HepG2 (cell line): Measurements from ENCODE around the gene MAP2K6. TPM values are rescaled to one million over a fixed set of nuclear protein-coding genes. Genes with fewer than 3 reads are reported as not detected.

Source experiments
- ATAC-seq: fragments of 200-7000 bp; cut with Tn5 transposase; 3 replicates; pipeline ENCODE4 v1.9.1; 2020; ENCODE audit warnings: mild to moderate bottlenecking, moderate library complexity
- BruUV-seq: library from RNA; stranded (reverse); fragments of 400-500 nt; replicated peaks from 2 replicates; lab custom pipeline; 2021; lab: Mats Ljungman, UMichigan
- CTCF ChIA-PET: fragments of 300-600 bp; formaldehyde crosslinking; extraction: SDS; loops from one replicate; lab custom pipeline; 2021; ENCODE audit warnings: low total read pairs, inconsistent platforms, low intra/inter-chr PET ratio; lab: Yijun Ruan, JAX
- POLR2A ChIA-PET: fragments of 350-600 bp; sonication (Branson Sonifier 250); formaldehyde crosslinking; loops from one replicate; lab custom pipeline; 2020; ENCODE audit warnings: antibody characterized with exemption, inconsistent platforms; lab: Yijun Ruan, JAX
- DNase-seq: peaks from one replicate; pipeline ENCODE4 v3.0.0-alpha.2; 2015; ENCODE audit warnings: low spot score
- FAIRE-seq: peaks from 3 replicates; lab custom pipeline; 2011; peaks lifted over from hg19 to GRCh38; lab: Jason Lieb, UNC
- H2AFZ ChIP-seq: one replicate; pipeline ENCODE4 v1.6.1; 2011; ENCODE audit warnings: low read length, inconsistent platforms
- H3K27ac ChIP-seq: fragments of 300-600 bp; 3 replicates; pipeline ENCODE4 v1.8.0; 2011; ENCODE audit warnings: mixed run types, mild to moderate bottlenecking, mixed read lengths, low read length, inconsistent platforms; ENCODE audit not compliant: insufficient read depth; ENCODE audit errors: extremely low read length
- H3K27me3 ChIP-seq, 2 experiments: fragments of 200-600 bp in 1 of 2; 2 replicates in 1 of 2; 3 replicates in 1 of 2; pipeline versions ENCODE4 v1.6.0 to v1.8.0; 2011; ENCODE audit warnings: low read length in 2 of 2, mild to moderate bottlenecking in 2 of 2, moderate library complexity in 2 of 2, inconsistent platforms in 1 of 2; ENCODE audit not compliant: insufficient read depth in 2 of 2, control insufficient read depth in 1 of 2
- H3K36me3 ChIP-seq, 2 experiments: fragments of 200-600 bp in 1 of 2; replicated peaks in 1 of 2; 2 replicates in 1 of 2; 3 replicates in 1 of 2; pipeline versions ENCODE4 v1.5.1 to v1.8.0; 2011; ENCODE audit warnings: low read length in 2 of 2, inconsistent platforms in 1 of 2; ENCODE audit not compliant: insufficient read depth in 2 of 2, control insufficient read depth in 1 of 2
- H3K4me1 ChIP-seq: 2 replicates; pipeline ENCODE4 v1.5.1; 2012; ENCODE audit warnings: low read length, inconsistent platforms; ENCODE audit not compliant: insufficient read depth
- H3K4me2 ChIP-seq: 2 replicates; pipeline ENCODE4 v1.6.0; 2011; ENCODE audit warnings: low read depth, low read length, inconsistent platforms
- H3K4me3 ChIP-seq, 3 experiments: fragments of 200-600 bp in 1 of 3; sonication (generic), shearing (Covaris generic) in 1 of 3; replicated peaks in 1 of 3; 2 replicates each; pipeline ENCODE4 v1.5.1; 2011 to 2016; ENCODE audit warnings: low read length in 3 of 3, inconsistent platforms in 2 of 3, low read depth in 2 of 3, mild to moderate bottlenecking in 2 of 3, control low read depth in 1 of 3, mixed read lengths in 1 of 3; ENCODE audit not compliant: insufficient read depth in 1 of 3
- H3K79me2 ChIP-seq: one replicate; pipeline ENCODE4 v1.6.1; 2011; ENCODE audit warnings: low read length, inconsistent platforms; ENCODE audit not compliant: insufficient read depth
- H3K9ac ChIP-seq: 2 replicates; pipeline ENCODE4 v1.6.0; 2011; ENCODE audit warnings: mild to moderate bottlenecking, low read depth, low read length, inconsistent platforms; ENCODE audit not compliant: insufficient read depth
- H3K9me3 ChIP-seq: 2 replicates; pipeline ENCODE4 v1.5.1; 2012; ENCODE audit warnings: mild to moderate bottlenecking, low read length
- H4K20me1 ChIP-seq: 2 replicates; pipeline ENCODE4 v1.6.0; 2011; ENCODE audit warnings: inconsistent platforms, mild to moderate bottlenecking, low read length, moderate library complexity; ENCODE audit not compliant: insufficient read depth
- MYNN ChIP-seq: sonication (generic); formaldehyde crosslinking; IDR thresholded peaks from 2 replicates; pipeline ENCODE4 v1.4.0; 2020; ENCODE audit warnings: mild to moderate bottlenecking, low read depth, missing genetic modification reagents
- ZBED4 ChIP-seq: sonication (generic); formaldehyde crosslinking; IDR thresholded peaks from 2 replicates; pipeline ENCODE4 v1.4.0; 2020; ENCODE audit warnings: missing genetic modification reagents, borderline replicate concordance
- ZBTB42 ChIP-seq: sonication (generic); formaldehyde crosslinking; IDR thresholded peaks from 2 replicates; pipeline ENCODE4 v1.5.0; 2020; ENCODE audit warnings: mild to moderate bottlenecking, missing genetic modification reagents
- ZNF576 ChIP-seq: sonication (generic); formaldehyde crosslinking; IDR thresholded peaks from 2 replicates; pipeline ENCODE4 v1.4.0; 2020; ENCODE audit warnings: mild to moderate bottlenecking, missing genetic modification reagents
- ZNF614 ChIP-seq: IDR thresholded peaks from 2 replicates; pipeline ENCODE4 v1.6.1; 2018; ENCODE audit warnings: missing biosample characterization, missing genetic modification reagents, inconsistent platforms, borderline replicate concordance
- WGBS: methylation state at CpG from one replicate; pipeline ENCODE4 v1.1.6; 2017; ENCODE audit warnings: low lambda C conversion rate; 5-methylcytosine and 5-hydroxymethylcytosine counted together
- in situ Hi-C: cut with HindIII; loops from 2 replicates; pipeline ENCODE4 v1.10.0; 2017; ENCODE audit warnings: low pct_unique_long_range_greater_than_20kb; ENCODE audit not compliant: extremely low pct_ligation_motif_present
- intact Hi-C: fragments of 100-400 bp; cut with micrococcal nuclease; formaldehyde crosslinking; loops from one replicate; pipeline ENCODE4 v1.10.0; 2022; ENCODE audit not compliant: unreplicated experiment
- polyA plus RNA-seq, 8 experiments: library from polyadenylated mRNA; depleted of rRNA in 3 of 8; stranded (reverse) in 7 of 8; unstranded in 1 of 8; fragments of >200 nt; fragmentation: Illumina TruSeq in 4 of 8; extraction: Trizol in 4 of 8; gene quantifications; 2 replicates each; pipeline versions ENCODE4 v1.2.1 to v1.2.3, GENCODE V29; 2011 to 2016; ENCODE audit warnings: low read depth in 4 of 8, missing spikeins in 1 of 8, mixed read lengths in 1 of 8; ENCODE audit not compliant: insufficient read depth in 1 of 8
- total RNA-seq, 5 experiments: library from RNA; depleted of rRNA; stranded (reverse); fragments of >200 nt; fragmentation: Illumina TruSeq; extraction: Trizol; gene quantifications; 2 replicates each; pipeline ENCODE4 v1.2.3, GENCODE V29; 2016; ENCODE audit warnings: low read depth in 1 of 5
- TF ChIP-seq, protein P1 (sequence below): sonication (generic); formaldehyde crosslinking; IDR thresholded peaks from 2 replicates; pipeline ENCODE4 v1.4.0; 2020; ENCODE audit warnings: missing genetic modification reagents

Gene MAP2K6
- total and polyA plus RNA-seq, 2 of the 13 experiments (the other 11 are each of a cell fraction or from before 2014, with no cell fraction given): 5.1 to 33.6 TPM

DNA sequence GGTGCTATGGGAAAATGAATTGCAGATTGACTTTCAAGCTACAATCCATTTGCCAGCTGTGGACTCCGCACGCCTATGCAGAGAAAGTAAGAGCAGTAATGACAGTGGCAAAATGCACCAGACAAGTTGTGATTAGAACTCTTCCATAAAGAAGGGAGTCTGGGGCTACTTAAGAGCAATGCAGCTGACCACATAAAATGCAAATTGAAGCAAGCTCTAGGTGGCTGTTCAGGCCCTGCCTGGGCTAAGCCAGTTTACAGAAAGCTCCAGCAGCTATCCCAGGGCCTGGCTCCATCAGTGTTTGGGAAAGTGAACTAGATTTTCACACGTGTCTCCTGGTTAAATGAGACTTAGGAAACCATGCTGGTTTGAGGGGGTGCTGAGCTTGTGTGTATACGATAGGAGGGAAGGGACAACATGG lies 2.2 kb upstream of the MAP2K6 start (continued):
- TF ChIP-seq ZBED4 (CRISPR knock-in tag) (no peak), ZBTB42 (no peak), MYNN (CRISPR knock-in tag) (no peak), ZNF614 (CRISPR knock-in tag) (no peak)
- TF ChIP-seq, all 625 proteins: peak for 0

DNA sequence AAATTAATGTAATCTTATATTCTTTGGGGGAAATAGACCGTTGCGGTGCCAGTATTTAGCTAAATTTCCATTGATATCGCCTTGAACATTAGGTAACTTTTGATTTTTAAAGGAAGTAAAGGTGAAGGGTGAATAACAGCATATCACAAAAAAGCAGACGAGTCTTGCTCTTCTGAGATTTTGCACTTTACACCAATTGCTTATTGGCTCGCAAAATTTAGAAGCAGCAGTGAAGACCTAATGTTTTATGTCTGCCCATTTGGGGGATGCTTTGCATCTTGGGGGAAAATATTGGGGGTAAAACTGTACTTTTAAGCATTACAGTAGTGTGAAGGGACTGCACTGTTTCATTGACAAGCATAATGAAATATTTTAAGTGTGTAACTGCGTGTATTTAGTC lies 934 bp downstream of the MAP2K6 start:
- intact Hi-C loops: loop anchor here (5.0 kb wide), 1 partner anchor 87 kb away; no protein-coding TSS in a partner anchor
- Histone ChIP-seq H3K4me2 (peak overlapping the region; percentile 96), H3K4me1 (peaks cover 28% of the 10 kb centered on the region), H3K79me2 (peaks cover 3% of the 10 kb centered on the region), H3K9me3 (no peaks in the 10 kb centered on the region), H3K36me3 (no peaks in the 10 kb centered on the region), H2AFZ (peak overlapping the region; percentile 97), H3K4me3 (peak overlapping the region; percentile 67 to 73 (median 72); a peak in 5 of 6 replicates), H3K27me3 (no peaks in the 10 kb centered on the region; a peak in 1 of 5 replicates), H3K9ac (peak overlapping the region; percentile 63; the same call in 1 of the 2 replicates), H3K27ac (peak overlapping the region; percentile 55), H4K20me1 (no peaks in the 10 kb centered on the region)
- no TSS peak for BruUV-seq
- ChIA-PET POLR2A (interaction anchor here (0.9 to 1.7 kb wide), 4 partner anchors 15 to 88 kb away, joined by 5 to 13 read pairs (median 8); partner anchors contain the start of gene ABCA5), CTCF (no interaction called here)
- 11% methylated on average over 6 of the region's 6 CpGs for WGBS
- in situ Hi-C loops: no loop called here
- no peak for DNase-seq
- TF ChIP-seq, protein P1, sequence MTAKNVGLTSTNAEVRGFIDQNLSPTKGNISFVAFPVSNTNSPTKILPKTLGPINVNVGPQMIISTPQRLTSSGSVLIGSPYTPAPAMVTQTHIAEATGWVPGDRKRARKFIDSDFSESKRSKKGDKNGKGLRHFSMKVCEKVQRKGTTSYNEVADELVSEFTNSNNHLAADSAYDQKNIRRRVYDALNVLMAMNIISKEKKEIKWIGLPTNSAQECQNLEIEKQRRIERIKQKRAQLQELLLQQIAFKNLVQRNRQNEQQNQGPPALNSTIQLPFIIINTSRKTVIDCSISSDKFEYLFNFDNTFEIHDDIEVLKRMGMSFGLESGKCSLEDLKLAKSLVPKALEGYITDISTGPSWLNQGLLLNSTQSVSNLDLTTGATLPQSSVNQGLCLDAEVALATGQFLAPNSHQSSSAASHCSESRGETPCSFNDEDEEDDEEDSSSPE (CRISPR knock-in tag): 0 out of 2 replicates have a peak, but pooled peaks have one; percentile 11
- TF ChIP-seq ZNF576: no peak
- FAIRE-seq: no peak
- no peak for ATAC-seq
